Esophagus muscularis mucosa (tissue), 4 donors: ENCODE data around the gene SYNE4. TPM values are rescaled to one million over a fixed set of nuclear protein-coding genes. Genes with fewer than 3 reads are reported as not detected.

Experiments used
- DNase-seq: peaks from one replicate; pipeline ENCODE4 v3.0.0-alpha.2; 2017; ENCODE audit errors: extremely low spot score
- H3K27ac ChIP-seq, 4 donors: fragments of 200-600 bp; sonication (generic); replicated peaks in 1 of 4; 1 replicate in 3 of 4; 2 replicates in 1 of 4; pipeline ENCODE4 v1.5.1; 2016 to 2019; ENCODE audit warnings: mild to moderate bottlenecking in 1 of 4
- H3K27me3 ChIP-seq, 4 donors: fragments of 200-600 bp; sonication (generic); one replicate each; pipeline versions ENCODE4 v1.5.1 to v1.6.0; 2016 to 2019
- H3K36me3 ChIP-seq, 4 donors: fragments of 200-600 bp; sonication (generic); one replicate each; pipeline ENCODE4 v1.5.1; 2016 to 2019
- H3K4me1 ChIP-seq, 4 donors: fragments of 200-600 bp; sonication (generic); one replicate each; pipeline ENCODE4 v1.5.1; 2016 to 2019
- H3K4me3 ChIP-seq, 4 donors: fragments of 200-600 bp; sonication (generic); 1 replicate in 2 of 4; 2 replicates in 2 of 4; pipeline ENCODE4 v1.5.1; 2016 to 2019; ENCODE audit warnings: mild to moderate bottlenecking in 4 of 4, moderate library complexity in 1 of 4
- H3K9me3 ChIP-seq, 4 donors: fragments of 200-600 bp; sonication (generic); 1 replicate in 3 of 4; 2 replicates in 1 of 4; pipeline ENCODE4 v1.5.1; 2016 to 2019
- EP300 ChIP-seq: sonication (generic); formaldehyde crosslinking; IDR thresholded peaks from one replicate; pipeline ENCODE4 v1.6.1; 2017; ENCODE audit warnings: antibody characterized with exemption
- POLR2A ChIP-seq: fragments of 450-650 bp; IDR thresholded peaks from one replicate; pipeline ENCODE4 v1.6.1; 2017; ENCODE audit warnings: antibody characterized with exemption, moderate library complexity, mild to moderate bottlenecking, low read depth
- POLR2AphosphoS5 ChIP-seq, 2 donors: sonication (generic); formaldehyde crosslinking; IDR thresholded peaks; one replicate each; pipeline ENCODE4 v1.6.1; 2017; ENCODE audit warnings: antibody characterized with exemption in 2 of 2
- WGBS: methylation state at CpG from one replicate; pipeline ENCODE4 v1.1.5; 2018; 5-methylcytosine and 5-hydroxymethylcytosine counted together
- intact Hi-C: fragments of 100-400 bp; cut with DNase I; formaldehyde crosslinking; loops from one replicate; pipeline ENCODE4 v1.15.1; 2023
- total RNA-seq, 4 donors: library from RNA; depleted of rRNA; stranded (reverse); fragments of >200 nt; gene quantifications; one replicate each; pipeline versions ENCODE4 v1.1.0 to v1.2.1, GENCODE V29; 2016
- TF ChIP-seq, protein P1 (sequence below), 3 experiments: fragments of 200-600 bp in 2 of 3; fragments of 450-650 bp in 1 of 3; sonication (generic) in 2 of 3; IDR thresholded peaks; one replicate each; pipeline ENCODE4 v1.5.1; 2017 to 2019; ENCODE audit warnings: antibody characterized with exemption in 3 of 3, mild to moderate bottlenecking in 2 of 3, moderate library complexity in 1 of 3

The SYNE4 gene
- total RNA-seq, 4 donors from 2014 or later, result 1.3 TPM; not detected in 3

DNA sequence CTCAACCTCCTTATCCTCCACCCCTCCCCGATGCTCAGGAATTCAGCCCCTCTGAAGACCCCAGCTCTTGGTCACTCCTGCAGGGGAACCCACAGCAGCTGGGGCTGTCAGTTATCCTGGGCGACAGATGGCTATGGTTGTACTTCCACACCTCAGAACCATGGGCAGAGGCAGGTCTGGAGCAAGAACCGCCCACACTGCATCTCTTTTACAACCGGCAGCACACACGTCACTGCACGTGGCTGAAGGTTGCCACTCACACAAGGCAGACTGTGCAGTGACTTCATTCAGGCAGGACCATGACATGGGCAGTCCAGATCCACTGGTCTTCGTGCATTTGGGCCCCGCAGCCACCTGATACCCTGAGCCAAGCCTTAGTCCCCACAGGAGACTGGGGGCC is 35.1 kb downstream of the SYNE4 start:
- Histone ChIP-seq H3K27ac (no peak overlapping the region), H3K4me1 (no peaks in the 10 kb centered on the region), H3K27me3 (peaks cover 0 to 36% (median 0%) of the 10 kb centered on the region in 4 donors), H3K36me3 (no peaks in the 10 kb centered on the region), H3K4me3 (no peak overlapping the region), H3K9me3 (no peaks in the 10 kb centered on the region)
- TF ChIP-seq, protein P1, sequence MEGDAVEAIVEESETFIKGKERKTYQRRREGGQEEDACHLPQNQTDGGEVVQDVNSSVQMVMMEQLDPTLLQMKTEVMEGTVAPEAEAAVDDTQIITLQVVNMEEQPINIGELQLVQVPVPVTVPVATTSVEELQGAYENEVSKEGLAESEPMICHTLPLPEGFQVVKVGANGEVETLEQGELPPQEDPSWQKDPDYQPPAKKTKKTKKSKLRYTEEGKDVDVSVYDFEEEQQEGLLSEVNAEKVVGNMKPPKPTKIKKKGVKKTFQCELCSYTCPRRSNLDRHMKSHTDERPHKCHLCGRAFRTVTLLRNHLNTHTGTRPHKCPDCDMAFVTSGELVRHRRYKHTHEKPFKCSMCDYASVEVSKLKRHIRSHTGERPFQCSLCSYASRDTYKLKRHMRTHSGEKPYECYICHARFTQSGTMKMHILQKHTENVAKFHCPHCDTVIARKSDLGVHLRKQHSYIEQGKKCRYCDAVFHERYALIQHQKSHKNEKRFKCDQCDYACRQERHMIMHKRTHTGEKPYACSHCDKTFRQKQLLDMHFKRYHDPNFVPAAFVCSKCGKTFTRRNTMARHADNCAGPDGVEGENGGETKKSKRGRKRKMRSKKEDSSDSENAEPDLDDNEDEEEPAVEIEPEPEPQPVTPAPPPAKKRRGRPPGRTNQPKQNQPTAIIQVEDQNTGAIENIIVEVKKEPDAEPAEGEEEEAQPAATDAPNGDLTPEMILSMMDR (IDR thresholded peaks at IDR 0.05), result no peak
- TF ChIP-seq POLR2AphosphoS5 (IDR thresholded peaks at IDR 0.05), result no peak
- no peak for TF ChIP-seq EP300
- TF ChIP-seq POLR2A, result no peak
- intact Hi-C loops, result no loop called here
- WGBS, result 54% methylated on average over 4 of the region's 8 CpGs
- no peak for DNase-seq

DNA sequence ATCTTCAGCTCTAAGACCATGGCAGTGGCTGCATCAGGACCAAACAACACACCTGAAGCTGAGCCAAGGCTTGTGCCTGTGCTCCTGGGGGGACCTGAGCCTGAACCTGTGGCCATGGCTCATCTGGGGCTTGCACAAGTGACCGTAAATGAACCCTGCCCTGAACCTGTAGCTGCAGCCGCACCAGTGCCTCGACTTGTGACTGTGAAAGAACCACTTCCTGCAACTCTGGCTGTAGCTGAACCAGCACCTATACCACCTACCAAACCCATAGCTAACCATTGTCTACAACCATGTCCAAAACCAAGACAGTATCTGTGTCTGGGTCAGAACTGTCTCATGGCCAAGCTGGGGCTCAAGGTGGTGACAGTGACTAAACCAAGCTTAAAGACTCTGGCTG is 41.8 kb downstream of the SYNE4 start:
- intact Hi-C loops, result no loop called here
- Histone ChIP-seq H3K4me1 (no peaks in the 10 kb centered on the region), H3K36me3 (no peaks in the 10 kb centered on the region), H3K27me3 (peaks cover 0 to 25% (median under 1%) of the 10 kb centered on the region in 4 donors), H3K27ac (no peak overlapping the region), H3K4me3 (no peak overlapping the region), H3K9me3 (no peaks in the 10 kb centered on the region)
- WGBS, result no CpG with 5 or more reads among the region's 3 CpGs
- TF ChIP-seq EP300 (no peak), POLR2AphosphoS5 (IDR thresholded peaks at IDR 0.05) (no peak), POLR2A (no peak)
- TF ChIP-seq, protein P1 (IDR thresholded peaks at IDR 0.05), result no peak
- DNase-seq, result no peak

DNA sequence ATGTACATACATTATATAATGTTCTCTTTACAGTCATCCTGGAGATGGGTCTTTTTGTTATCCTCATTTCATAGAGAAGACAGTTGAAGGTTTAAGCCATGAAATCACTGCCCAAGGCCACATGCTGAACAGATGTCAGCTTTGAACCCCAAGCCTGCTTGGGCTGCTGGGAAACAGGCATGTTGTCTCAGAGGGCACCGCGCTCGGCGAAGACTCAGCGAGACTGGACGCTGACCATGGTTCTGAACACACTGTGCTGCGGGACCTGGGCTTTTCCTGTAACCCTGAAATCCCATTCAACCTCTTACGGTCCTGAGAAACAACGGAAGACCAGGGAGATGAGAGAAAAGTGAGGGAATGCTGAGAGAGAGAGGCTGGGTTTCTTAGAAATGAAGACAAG is 45.1 kb downstream of the SYNE4 start:
- Histone ChIP-seq H3K27ac (no peak overlapping the region), H3K27me3 (peaks cover 0 to 57% (median 24%) of the 10 kb centered on the region in 4 donors), H3K4me1 (peaks cover 5 to 13% (median 12%) of the 10 kb centered on the region in 4 donors), H3K36me3 (no peaks in the 10 kb centered on the region), H3K4me3 (no peak overlapping the region), H3K9me3 (no peaks in the 10 kb centered on the region)
- DNase-seq, result no peak
- intact Hi-C loops, result no loop called here
- TF ChIP-seq, protein P1 (IDR thresholded peaks at IDR 0.05), result no peak
- no peak for TF ChIP-seq EP300
- TF ChIP-seq POLR2AphosphoS5 (IDR thresholded peaks at IDR 0.05), result no peak
- TF ChIP-seq POLR2A, result no peak
- 19% methylated on average over 9 of the region's 9 CpGs for WGBS

DNA sequence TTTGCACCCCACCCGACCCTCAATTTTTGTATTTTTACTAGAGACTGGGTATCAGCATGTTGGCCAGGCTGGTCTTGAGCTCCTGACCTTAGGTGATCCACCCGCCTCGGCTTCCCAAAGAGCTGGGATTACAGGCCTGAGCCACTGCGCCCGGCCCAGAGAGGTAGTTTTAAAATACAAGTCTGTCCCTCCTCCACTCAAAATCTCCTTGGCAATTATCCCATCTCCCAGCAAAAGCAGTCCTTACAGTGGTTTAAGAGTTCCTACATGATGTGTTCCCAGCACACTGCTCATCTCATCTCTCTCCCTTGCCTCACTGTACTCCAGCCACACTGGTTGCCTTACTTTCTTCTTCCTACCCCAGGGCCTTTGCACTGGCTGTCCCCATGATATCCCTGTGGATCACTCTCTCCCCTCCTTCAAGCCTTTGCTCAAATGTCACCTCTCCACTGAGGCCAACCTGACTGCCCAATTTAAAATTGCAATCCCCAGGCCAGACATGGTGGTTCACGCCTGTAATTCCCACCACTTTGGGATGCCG is 48.1 kb downstream of the SYNE4 start:
- no peak overlapping the region for H3K4me3 ChIP-seq
- 89% methylated on average over 7 of the region's 7 CpGs for WGBS
- no peak overlapping the region for H3K27ac ChIP-seq
- TF ChIP-seq POLR2AphosphoS5 (IDR thresholded peaks at IDR 0.05), result no peak
- no peak for TF ChIP-seq EP300
- TF ChIP-seq POLR2A, result no peak
- TF ChIP-seq, protein P1 (IDR thresholded peaks at IDR 0.05), result no peak
- no peaks in the 10 kb centered on the region for H3K36me3 ChIP-seq
- H3K9me3 ChIP-seq, result no peaks in the 10 kb centered on the region
- no peak for DNase-seq
- intact Hi-C loops, result no loop called here
- H3K4me1 ChIP-seq, result peaks cover 5 to 13% (median 12%) of the 10 kb centered on the region in 4 donors
- peaks cover 0 to 71% (median 27%) of the 10 kb centered on the region in 4 donors for H3K27me3 ChIP-seq

DNA sequence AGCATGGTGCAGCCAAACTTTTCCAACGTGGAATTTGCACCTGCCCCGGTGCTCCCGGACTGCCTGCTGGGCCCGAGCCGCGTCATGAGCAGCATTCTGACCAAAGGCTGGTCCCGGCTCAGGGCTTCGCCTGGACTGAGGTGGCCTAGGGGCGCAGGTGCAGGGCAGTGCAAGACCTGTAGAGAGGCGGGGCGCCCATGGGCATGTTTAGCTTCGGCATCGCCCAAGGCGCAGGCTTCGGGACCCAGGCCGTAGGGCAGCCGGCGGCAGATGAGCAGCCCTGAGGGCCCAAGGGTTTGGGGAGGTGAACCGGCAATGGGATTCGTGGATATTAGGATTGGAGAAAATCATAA is 48.7 kb downstream of the SYNE4 start:
- Histone ChIP-seq H3K9me3 (no peaks in the 10 kb centered on the region), H3K27ac (no peak overlapping the region), H3K4me3 (no peak overlapping the region), H3K4me1 (peaks cover 5 to 13% (median 12%) of the 10 kb centered on the region in 4 donors), H3K27me3 (peaks cover 0 to 75% (median 27%) of the 10 kb centered on the region in 4 donors), H3K36me3 (no peaks in the 10 kb centered on the region)
- WGBS, result 54% methylated on average over 8 of the region's 20 CpGs
- no peak for DNase-seq
- TF ChIP-seq, protein P1 (IDR thresholded peaks at IDR 0.05), result no peak
- TF ChIP-seq POLR2A (no peak), POLR2AphosphoS5 (IDR thresholded peaks at IDR 0.05) (no peak), EP300 (no peak)
- intact Hi-C loops, result no loop called here
